T-cell (primary cell): ENCODE data around the gene GSTA1. TPM values are rescaled to one million over a fixed set of nuclear protein-coding genes. Genes with fewer than 3 reads are reported as not detected.

ENCODE experiments used
- total RNA-seq, 35 experiments: library from RNA in 6 of 35; stranded (reverse) in 6 of 35; fragments of 120-200 nt in 1 of 35; gene quantifications; one replicate each; pipeline versions ENCODE4 v1.2.1 to v1.2.4 and lab custom pipeline; 2013 to 2026

The GSTA1 gene
- total RNA-seq, 5 donors from 2014 or later (not counting 1 experiment from before 2014, with no cell fraction given) = 0.82 to 1.2 (median 1.1) TPM; not detected in 2

Other genes with a start within 250 kb of the GSTA1 start
- 10 to 100 TPM in 1 of 5 donors, 1 to 10 TPM in 4; 8.8 to 12.1 (median 9.3) TPM for gene TRAM2, start 226.8 kb downstream of the GSTA1 start, total RNA-seq
- 10 to 100 TPM in 2 of 5 donors, 1 to 10 TPM in 3; 4.1 to 11.6 (median 9.2) TPM for gene TMEM14A, start 132.7 kb downstream of the GSTA1 start, total RNA-seq
- gene GSTA2, start 40.3 kb downstream of the GSTA1 start, total RNA-seq = not detected
- not detected for gene GSTA5, start 37.0 kb upstream of the GSTA1 start, total RNA-seq
- gene GSTA3, start 105.9 kb upstream of the GSTA1 start, total RNA-seq = not detected
- gene GSTA4, start 191.5 kb upstream of the GSTA1 start, total RNA-seq = under 1 TPM; 0.35 to 0.85 (median 0.65) TPM